Bronchial smooth muscle cell (primary cell): ENCODE results near the gene CBX7. TPM values are rescaled to one million over a fixed set of nuclear protein-coding genes. Genes with fewer than 3 reads are reported as not detected.

Source experiments
- total RNA-seq: library from RNA; depleted of rRNA; stranded (reverse); fragments of >200 nt; gene quantifications from 2 replicates; pipeline ENCODE4 v1.2.1, GENCODE V29; 2014

Gene CBX7
- 5.8 and 6.2 TPM in 2 replicates for total RNA-seq

DNA sequence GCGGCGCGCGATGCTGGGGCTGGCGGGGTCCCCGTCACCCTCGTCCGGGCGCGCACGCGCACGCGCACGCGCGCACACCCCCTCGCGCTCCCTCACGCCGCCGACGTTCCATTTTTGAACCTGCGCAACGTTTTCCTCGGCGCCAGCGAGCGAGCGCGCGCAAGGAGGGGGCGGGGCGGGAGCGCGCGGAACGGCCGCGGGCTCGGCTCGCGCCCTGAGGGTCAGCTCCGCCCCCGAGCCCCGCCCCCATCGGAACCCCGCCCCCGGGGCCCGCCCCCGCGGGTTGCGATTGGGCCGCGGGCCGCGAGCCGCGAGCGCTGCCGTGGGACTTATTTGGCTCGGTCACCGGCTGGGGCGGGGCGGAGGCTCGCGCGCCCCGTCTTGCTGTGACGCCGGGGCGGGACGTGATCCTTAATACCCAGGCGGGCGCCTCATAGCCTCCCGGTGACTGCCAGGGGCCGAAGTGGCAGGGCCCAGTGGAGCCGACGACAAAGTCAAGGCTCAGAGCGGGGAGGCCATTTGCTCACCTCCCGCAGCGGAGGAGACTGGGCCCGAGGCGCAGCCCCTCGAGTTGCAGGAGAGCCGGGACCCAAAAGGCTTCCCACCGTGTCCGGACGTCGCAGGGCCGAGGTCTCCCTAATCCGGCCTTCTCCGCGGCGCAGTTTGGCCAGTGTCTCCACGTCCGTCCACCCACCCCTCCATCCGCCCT, at the start of gene CBX7:
Gene CBX7, minus strand, starts transcription at position 170 of the 709 bp plus-strand sequence. CDS start 236 bp downstream, outside the sequence.

DNA sequence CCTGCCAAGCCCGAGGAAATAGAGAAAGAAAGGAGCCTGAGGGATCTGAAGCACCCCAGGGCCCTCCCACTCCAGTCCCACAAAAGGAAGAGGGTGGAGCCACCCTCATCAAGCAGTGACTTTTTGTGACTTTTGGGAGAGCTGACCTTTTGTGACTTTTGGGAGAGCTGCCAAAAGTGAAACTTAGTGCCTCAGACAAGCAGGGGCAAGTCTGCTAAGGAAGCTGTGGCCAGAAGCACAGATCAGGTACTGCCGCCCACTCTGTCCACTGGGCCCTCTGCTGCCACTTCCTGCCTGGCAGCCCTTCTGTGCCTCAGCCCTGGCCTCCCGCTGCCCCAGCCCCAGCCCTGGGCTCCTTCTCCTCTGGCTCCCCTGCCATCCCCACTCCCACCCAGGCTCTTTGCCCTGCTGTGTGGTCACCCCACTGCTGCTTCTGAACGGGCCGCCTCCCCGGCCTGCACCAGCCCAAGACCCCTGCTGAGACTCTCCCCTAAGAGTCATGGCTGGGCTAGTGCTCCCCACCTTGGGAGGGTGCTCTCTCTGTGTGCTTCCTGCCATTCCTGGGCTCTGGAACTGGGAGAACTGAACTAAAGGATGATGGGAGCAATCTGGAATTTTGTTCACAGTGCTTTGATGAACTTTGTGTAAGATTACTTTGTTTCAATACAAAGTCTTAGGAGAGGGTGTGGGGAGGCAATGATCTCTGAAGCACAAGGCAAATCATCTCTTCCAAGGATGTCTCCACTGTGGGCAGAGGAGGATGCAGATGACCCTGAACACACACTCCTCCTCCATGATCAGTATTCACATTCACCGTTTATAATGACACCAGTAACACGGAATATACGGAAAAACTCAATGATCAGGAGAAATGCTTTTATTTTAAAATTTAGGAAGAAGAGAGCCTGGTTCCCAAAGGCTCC, 55.1 kb downstream of the CBX7 start, which contains the start of gene APOBEC3H:
Gene APOBEC3H, plus strand, starts transcription at position 147 of the 923 bp plus-strand sequence. CDS start 3,035 bp downstream, outside the sequence.

Other genes starting within 250 kb of the CBX7 start
- gene APOBEC3A, start 195.1 kb downstream of the CBX7 start, total RNA-seq = not detected in 2 replicates
- gene APOBEC3B, start 170.3 kb downstream of the CBX7 start, total RNA-seq = 0.09 and 0.79 TPM in 2 replicates
- 7.6 and 14.0 TPM in 2 replicates for gene APOBEC3C, start 138.4 kb downstream of the CBX7 start, total RNA-seq
- 1.6 and 2.7 TPM in 2 replicates for gene APOBEC3D, start 131.6 kb downstream of the CBX7 start, total RNA-seq
- gene APOBEC3F, start 111.8 kb downstream of the CBX7 start, total RNA-seq = 6.1 and 11.8 TPM in 2 replicates
- gene APOBEC3G, start 75.4 kb downstream of the CBX7 start, total RNA-seq = 11.7 and 21.6 TPM in 2 replicates
- 0.34 and 0.63 TPM in 2 replicates for gene APOBEC3H, start 55.4 kb downstream of the CBX7 start, total RNA-seq
- 0.16 and 0.43 TPM in 2 replicates for gene PDGFB, start 92.3 kb upstream of the CBX7 start, total RNA-seq
- 3,454 and 5,569 TPM in 2 replicates for gene RPL3, start 166.9 kb upstream of the CBX7 start, total RNA-seq
- gene SYNGR1, start 197.3 kb upstream of the CBX7 start, total RNA-seq = 5.4 and 10.0 TPM in 2 replicates
- gene TAB1, start 247.1 kb upstream of the CBX7 start, total RNA-seq = 14.0 and 18.7 TPM in 2 replicates